ENCODE measurements around the gene GNG5. TPM values are rescaled to one million over a fixed set of nuclear protein-coding genes. Genes with fewer than 3 reads are reported as not detected.

The GNG5 gene
- total RNA-seq, 1 donor from 2014 or later = 112 TPM

GRCh38 chr1:84479998-84480397 is 26.4 kb downstream of the GNG5 start:
- H3K27ac Mint-ChIP-seq (ENCODE audit: unreplicated experiment) = peak overlapping the region; percentile 23
- DNase-seq (ENCODE audit: low spot score) = no peak
- peaks cover 9% of the 10 kb centered on the region for H3K9me3 Mint-ChIP-seq (ENCODE audit: low read depth)
- H3K36me3 Mint-ChIP-seq (ENCODE audit: low read depth) = peaks cover 17% of the 10 kb centered on the region
- no peak for TF ChIP-seq CTCF (IDR thresholded peaks at IDR 0.05)
- peak overlapping the region; percentile 94 for H3K4me3 Mint-ChIP-seq (ENCODE audit: unreplicated experiment)
- peaks cover 27% of the 10 kb centered on the region for H3K4me1 Mint-ChIP-seq (ENCODE audit: low read depth)
- H3K27me3 Mint-ChIP-seq (ENCODE audit: low read depth) = peaks cover 16% of the 10 kb centered on the region

GRCh38 chr1:84478876-84479868 is 27.2 kb downstream of the GNG5 start, which contains the start of gene RPF1:
Gene RPF1, plus strand, starts transcription at chr1:84479266. Its CDS starts 16 bp downstream, at chr1:84479282.
- H3K4me1 Mint-ChIP-seq (ENCODE audit: low read depth) = peaks cover 27% of the 10 kb centered on the region
- peaks cover 19% of the 10 kb centered on the region for H3K36me3 Mint-ChIP-seq (ENCODE audit: low read depth)
- H3K4me3 Mint-ChIP-seq (ENCODE audit: unreplicated experiment) = peak within 1 kb of the TSS; percentile 94
- peaks cover 21% of the 10 kb centered on the region for H3K27me3 Mint-ChIP-seq (ENCODE audit: low read depth)
- H3K27ac Mint-ChIP-seq (ENCODE audit: unreplicated experiment) = peak within 1 kb of the TSS; percentile 98
- H3K9me3 Mint-ChIP-seq (ENCODE audit: low read depth) = peaks cover 9% of the 10 kb centered on the region
- DNase-seq (ENCODE audit: low spot score) = peak; percentile 86
- TF ChIP-seq CTCF (IDR thresholded peaks at IDR 0.05) = peak; percentile 32

GRCh38 chr1:84476225-84476624 is 30.2 kb downstream of the GNG5 start:
- Mint-ChIP-seq H3K4me1 (ENCODE audit: low read depth) (peaks cover 21% of the 10 kb centered on the region), H3K36me3 (ENCODE audit: low read depth) (peaks cover 15% of the 10 kb centered on the region), H3K27ac (ENCODE audit: unreplicated experiment) (no peak overlapping the region), H3K27me3 (ENCODE audit: low read depth) (peaks cover 31% of the 10 kb centered on the region), H3K4me3 (ENCODE audit: unreplicated experiment) (no peak overlapping the region), H3K9me3 (ENCODE audit: low read depth) (peaks cover 9% of the 10 kb centered on the region)
- DNase-seq (ENCODE audit: low spot score) = no peak
- TF ChIP-seq CTCF (IDR thresholded peaks at IDR 0.05) = no peak

GRCh38 chr1:84467298-84467697 is 39.1 kb downstream of the GNG5 start:
- peaks cover 2% of the 10 kb centered on the region for H3K36me3 Mint-ChIP-seq (ENCODE audit: low read depth)
- no peak overlapping the region for H3K27ac Mint-ChIP-seq (ENCODE audit: unreplicated experiment)
- no peak for TF ChIP-seq CTCF (IDR thresholded peaks at IDR 0.05)
- peaks cover 54% of the 10 kb centered on the region for H3K27me3 Mint-ChIP-seq (ENCODE audit: low read depth)
- H3K9me3 Mint-ChIP-seq (ENCODE audit: low read depth) = no peaks in the 10 kb centered on the region
- no peak for DNase-seq (ENCODE audit: low spot score)
- no peaks in the 10 kb centered on the region for H3K4me1 Mint-ChIP-seq (ENCODE audit: low read depth)
- H3K4me3 Mint-ChIP-seq (ENCODE audit: unreplicated experiment) = no peak overlapping the region

GRCh38 chr1:84462118-84462517 is 44.3 kb downstream of the GNG5 start:
- Mint-ChIP-seq H3K4me3 (ENCODE audit: unreplicated experiment) (no peak overlapping the region), H3K9me3 (ENCODE audit: low read depth) (no peaks in the 10 kb centered on the region), H3K27me3 (ENCODE audit: low read depth) (peaks cover 49% of the 10 kb centered on the region), H3K36me3 (ENCODE audit: low read depth) (peaks cover 3% of the 10 kb centered on the region), H3K27ac (ENCODE audit: unreplicated experiment) (no peak overlapping the region), H3K4me1 (ENCODE audit: low read depth) (no peaks in the 10 kb centered on the region)
- TF ChIP-seq CTCF (IDR thresholded peaks at IDR 0.05) = no peak
- no peak for DNase-seq (ENCODE audit: low spot score)

Data from chondrocyte (in vitro differentiated cells).